Activated CD8-positive, alpha-beta memory T cell treated with anti-CD3 and anti-CD28 coated beads for 36 hours (primary cell): ENCODE measurements around the gene SH3GL3. TPM values are rescaled to one million over a fixed set of nuclear protein-coding genes. Genes with fewer than 3 reads are reported as not detected.

Source experiments
- CTCF ChIA-PET: fragments of 350-600 bp; sonication (Branson Sonifier 250); formaldehyde crosslinking; loops from one replicate; lab custom pipeline; 2021; ENCODE audit warnings: antibody characterized with exemption; lab: Charles Lee
- POLR2A ChIA-PET: fragments of 350-600 bp; sonication (Branson Sonifier 250); formaldehyde crosslinking; loops from one replicate; lab custom pipeline; 2021; ENCODE audit warnings: antibody characterized with exemption; lab: Charles Lee
- total RNA-seq, 2 experiments: library from RNA; stranded (reverse); gene quantifications; one replicate each; pipeline ENCODE4 v1.2.3, GENCODE V29; 2021

The SH3GL3 gene
- total RNA-seq, 2 experiments from 2014 or later, result not detected

- POLR2A ChIA-PET, result no interaction called here
- CTCF ChIA-PET, result no interaction called here
These were observed 109.6 kb downstream of the SH3GL3 start for GRCh38 chr15:83556754-83557153.

- CTCF ChIA-PET, result interaction anchor here (1.1 kb wide), 1 partner anchor 548 kb away, joined by 3 read pairs; no protein-coding TSS in a partner anchor
- POLR2A ChIA-PET, result no interaction called here
These were observed 111.0 kb downstream of the SH3GL3 start for GRCh38 chr15:83558146-83558545.

- ChIA-PET CTCF (interaction anchor here (1.1 to 2.1 kb wide), 2 partner anchors 310 to 549 kb away, joined by 3 to 5 read pairs; no protein-coding TSS in a partner anchor), POLR2A (no interaction called here)
These were observed 112.3 kb downstream of the SH3GL3 start for GRCh38 chr15:83559310-83559966.

GRCh38 chr15:83561661-83562060 lies 114.5 kb downstream of the SH3GL3 start:
- ChIA-PET CTCF (interaction anchor here (2.1 kb wide), 1 partner anchor 313 kb away, joined by 5 read pairs; no protein-coding TSS in a partner anchor), POLR2A (no interaction called here)

GRCh38 chr15:83565138-83565537 lies 118.0 kb downstream of the SH3GL3 start:
- ChIA-PET POLR2A (no interaction called here), CTCF (no interaction called here)

- POLR2A ChIA-PET, result no interaction called here
- CTCF ChIA-PET, result no interaction called here
These were observed 118.5 kb downstream of the SH3GL3 start for GRCh38 chr15:83565553-83566159.

- ChIA-PET CTCF (no interaction called here), POLR2A (no interaction called here)
These were observed 120.2 kb downstream of the SH3GL3 start for GRCh38 chr15:83567318-83567717.

- POLR2A ChIA-PET, result no interaction called here
- CTCF ChIA-PET, result no interaction called here
These were observed 122.2 kb downstream of the SH3GL3 start for GRCh38 chr15:83569341-83569740.

GRCh38 chr15:83570756-83571155 lies 123.6 kb downstream of the SH3GL3 start:
- POLR2A ChIA-PET, result no interaction called here
- CTCF ChIA-PET, result no interaction called here

- CTCF ChIA-PET, result no interaction called here
- POLR2A ChIA-PET, result no interaction called here
These were observed 124.9 kb downstream of the SH3GL3 start for GRCh38 chr15:83571820-83572707.

GRCh38 chr15:83574345-83574744 lies 127.2 kb downstream of the SH3GL3 start:
- CTCF ChIA-PET, result no interaction called here
- POLR2A ChIA-PET, result no interaction called here

- ChIA-PET POLR2A (no interaction called here), CTCF (no interaction called here)
These were observed 131.6 kb downstream of the SH3GL3 start for GRCh38 chr15:83578691-83579090.

GRCh38 chr15:83581381-83581780 lies 134.2 kb downstream of the SH3GL3 start:
- ChIA-PET CTCF (no interaction called here), POLR2A (no interaction called here)

GRCh38 chr15:83582381-83582780 lies 135.2 kb downstream of the SH3GL3 start:
- CTCF ChIA-PET, result no interaction called here

GRCh38 chr15:83585601-83586335 lies 138.6 kb downstream of the SH3GL3 start:
- CTCF ChIA-PET, result no interaction called here
- POLR2A ChIA-PET, result no interaction called here

More at GRCh38 chr15:83582381-83582780, 135.2 kb downstream of the SH3GL3 start:
- POLR2A ChIA-PET, result no interaction called here

GRCh38 chr15:83587091-83587490 lies 139.9 kb downstream of the SH3GL3 start:
- ChIA-PET POLR2A (no interaction called here), CTCF (no interaction called here)

- POLR2A ChIA-PET, result no interaction called here
- CTCF ChIA-PET, result no interaction called here
These were observed 141.3 kb downstream of the SH3GL3 start for GRCh38 chr15:83588441-83588840.

- ChIA-PET CTCF (no interaction called here), POLR2A (no interaction called here)
These were observed 145.4 kb downstream of the SH3GL3 start for GRCh38 chr15:83592370-83593040.

- ChIA-PET CTCF (no interaction called here), POLR2A (no interaction called here)
These were observed 148.1 kb downstream of the SH3GL3 start for GRCh38 chr15:83595191-83595590.
